ENCODE results near the gene ICAM1.

Gene ICAM1

GRCh38 chr19:10320602-10321416 lies 49.9 kb downstream of the ICAM1 start:
- no peak for DNase-seq

DNA sequence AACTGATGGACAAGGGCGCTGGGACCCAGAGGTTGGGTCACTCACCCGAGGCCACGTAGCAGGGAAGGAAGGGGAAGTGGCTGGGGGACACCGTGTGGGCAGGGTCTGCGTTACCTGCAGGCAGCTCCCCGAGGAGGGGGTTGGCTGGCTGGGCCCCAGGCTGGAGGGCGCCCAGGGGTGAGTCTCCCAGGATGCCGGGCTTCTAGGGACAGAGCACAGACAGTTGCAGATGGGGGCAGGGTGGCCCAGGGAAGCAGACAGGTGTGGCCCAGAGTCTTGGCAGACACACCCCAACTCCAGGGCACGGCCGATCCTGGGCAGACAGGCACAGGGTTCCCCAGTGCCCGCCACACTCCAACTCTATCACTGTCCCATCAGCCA lies 50.5 kb downstream of the ICAM1 start:
- DNase-seq: no peak

DNA sequence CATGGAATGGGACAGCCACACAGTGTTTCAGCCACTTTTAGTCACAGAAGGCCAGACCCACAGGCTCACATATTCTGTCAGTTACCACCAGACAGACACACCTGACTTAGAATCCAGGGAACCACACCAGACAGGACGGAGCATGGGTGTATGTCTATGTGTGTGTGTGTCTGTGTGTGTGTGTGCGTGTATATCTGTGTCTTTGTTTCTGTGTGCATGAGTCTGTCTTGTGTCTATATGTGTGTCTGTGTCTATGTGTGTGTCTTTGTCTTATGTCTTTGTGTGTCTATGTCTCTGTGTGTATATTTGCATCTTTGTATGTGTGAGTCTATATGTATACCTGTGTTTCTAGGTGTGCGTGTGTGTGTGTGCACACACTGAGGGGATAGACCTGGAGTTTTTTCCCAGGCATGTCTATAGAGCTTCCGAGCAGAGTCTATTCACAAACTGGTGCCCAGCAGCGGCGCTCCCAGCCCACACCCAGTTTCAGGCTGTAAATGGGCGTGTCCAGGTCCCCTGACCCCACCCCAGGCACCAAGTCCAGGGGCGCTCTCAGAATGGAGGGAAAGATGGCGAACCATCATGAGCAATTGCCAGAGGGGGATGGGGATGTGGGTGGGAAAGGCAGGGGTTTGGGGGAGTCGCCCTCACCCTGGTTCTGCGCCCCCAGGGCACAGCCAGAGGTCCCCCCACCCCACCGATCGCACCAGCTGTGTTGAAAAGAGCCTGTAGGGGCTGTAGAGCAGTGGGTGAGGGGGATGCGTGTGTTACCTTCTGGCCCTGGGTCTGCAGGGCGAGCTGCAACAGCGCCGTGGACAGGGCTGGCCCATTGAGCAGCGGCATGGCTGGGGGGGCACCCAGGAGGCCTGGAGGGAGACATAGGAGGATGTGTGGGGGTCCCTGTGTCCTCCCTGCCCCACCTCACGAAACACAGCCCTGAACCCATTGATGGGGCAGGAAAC lies 51.2 kb downstream of the ICAM1 start:
- no peak for DNase-seq

- no peak for DNase-seq
These were observed 54.8 kb downstream of the ICAM1 start for GRCh38 chr19:10325732-10326131.

- no peak for DNase-seq
These were observed 56.9 kb downstream of the ICAM1 start for GRCh38 chr19:10327793-10328192.

DNA sequence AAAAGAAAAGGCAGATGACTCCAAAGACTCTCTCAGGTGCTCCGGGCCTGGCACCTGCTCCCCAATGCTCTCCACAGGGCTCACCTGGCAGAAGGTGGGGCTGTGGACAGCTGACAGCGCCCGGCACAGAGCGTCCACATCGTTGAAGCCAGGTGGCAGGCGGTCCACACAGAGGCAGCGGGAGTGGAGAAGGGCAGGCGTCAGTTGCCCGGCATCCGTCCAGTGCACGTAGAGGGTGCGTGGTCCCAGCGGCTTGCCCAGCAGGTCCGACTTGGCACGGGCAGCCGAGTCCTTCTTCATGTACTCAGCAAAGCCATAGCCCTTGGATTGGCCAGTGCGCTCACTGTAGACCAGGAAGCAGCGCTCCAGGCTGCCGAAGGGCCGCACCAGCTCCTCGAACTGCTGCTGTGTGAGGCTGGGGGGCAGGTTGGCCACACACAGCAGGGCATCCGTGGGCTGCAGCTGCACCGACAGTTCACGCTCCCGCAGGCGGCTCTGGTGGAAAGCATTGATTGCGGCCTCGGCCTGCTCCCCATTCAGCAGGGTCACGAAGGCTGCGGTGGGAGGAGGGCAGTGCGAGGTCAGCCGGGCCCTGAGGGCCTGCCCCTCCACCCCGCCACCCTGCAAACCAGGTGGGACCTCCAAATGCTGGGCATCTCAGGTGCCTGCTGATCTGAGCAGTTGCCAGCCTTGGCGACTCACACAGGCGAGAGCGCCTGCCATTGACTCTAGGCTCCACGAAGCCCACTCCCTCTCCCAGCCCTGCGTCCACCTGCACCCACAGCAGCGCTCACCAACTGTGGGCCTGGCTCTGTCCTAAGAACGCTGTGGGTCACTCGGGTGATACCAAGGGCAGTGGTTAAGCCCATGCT lies 57.9 kb downstream of the ICAM1 start:
- no peak for DNase-seq

DNA sequence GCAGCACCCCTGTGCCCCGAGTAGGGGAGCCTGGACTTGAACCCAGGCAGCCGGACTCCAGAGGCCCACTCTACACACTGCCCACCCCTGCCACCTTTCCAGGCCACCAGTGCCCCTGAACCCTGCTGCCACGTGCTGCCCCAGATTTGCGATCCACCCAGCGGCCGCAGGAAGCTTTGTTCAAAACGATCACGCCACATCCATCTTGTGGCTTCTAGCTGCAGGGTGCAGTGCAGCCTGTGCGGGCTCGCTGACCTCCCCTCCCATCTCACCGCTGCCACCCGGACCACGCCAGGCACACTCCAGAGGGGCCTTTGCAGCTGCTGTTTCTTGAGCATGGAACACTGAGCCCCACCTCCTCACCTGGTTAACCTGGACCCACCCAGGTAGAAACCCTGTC lies 58.6 kb downstream of the ICAM1 start:
- no peak for DNase-seq

DNA sequence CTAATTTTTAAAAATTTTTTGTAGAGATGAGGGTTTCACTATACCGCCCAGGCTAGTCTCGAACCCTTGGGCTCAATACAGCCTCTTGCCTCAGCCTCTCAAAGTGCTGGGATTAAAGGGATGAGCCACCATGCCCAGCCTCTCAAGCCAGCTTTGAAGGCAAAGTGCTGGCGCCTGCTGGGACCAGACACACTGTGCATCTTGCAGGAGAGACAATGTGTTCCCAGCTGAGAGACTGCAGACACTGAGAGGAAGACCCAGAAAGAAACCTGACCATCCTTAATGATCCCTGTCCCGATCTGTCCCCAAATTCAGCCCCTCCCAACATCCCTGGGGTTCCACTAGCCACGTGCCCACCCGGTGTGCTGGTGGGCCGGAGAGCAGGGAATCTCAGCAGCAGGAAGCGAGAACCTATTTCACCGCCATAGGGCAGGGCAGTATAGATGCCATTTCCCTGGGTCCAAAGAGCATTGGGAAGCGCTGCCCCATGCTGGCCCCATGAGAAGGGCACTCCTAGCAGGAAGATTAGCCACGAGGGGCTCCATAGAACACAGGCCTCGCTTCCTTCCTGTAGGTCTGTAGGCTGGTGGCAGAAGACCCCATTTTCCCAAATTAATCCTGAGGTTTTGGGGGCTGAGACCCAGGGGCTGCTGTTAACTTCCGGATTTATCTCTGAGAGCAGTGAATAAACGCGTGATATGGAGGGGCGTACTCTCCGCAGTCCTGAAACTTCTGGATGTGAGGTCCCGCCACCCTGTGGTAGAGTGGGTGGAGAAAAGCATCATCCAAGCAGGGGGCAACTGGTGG lies 61.4 kb downstream of the ICAM1 start:
- DNase-seq: no peak

GRCh38 chr19:10332965-10333757 lies 62.2 kb downstream of the ICAM1 start, which contains the start of gene RAVER1:
TSS of gene RAVER1 (minus strand) at chr19:10333529. CDS start at chr19:10333507, 22 bp downstream.
- peak; percentile 57 to 98 (median 95) for DNase-seq

DNA sequence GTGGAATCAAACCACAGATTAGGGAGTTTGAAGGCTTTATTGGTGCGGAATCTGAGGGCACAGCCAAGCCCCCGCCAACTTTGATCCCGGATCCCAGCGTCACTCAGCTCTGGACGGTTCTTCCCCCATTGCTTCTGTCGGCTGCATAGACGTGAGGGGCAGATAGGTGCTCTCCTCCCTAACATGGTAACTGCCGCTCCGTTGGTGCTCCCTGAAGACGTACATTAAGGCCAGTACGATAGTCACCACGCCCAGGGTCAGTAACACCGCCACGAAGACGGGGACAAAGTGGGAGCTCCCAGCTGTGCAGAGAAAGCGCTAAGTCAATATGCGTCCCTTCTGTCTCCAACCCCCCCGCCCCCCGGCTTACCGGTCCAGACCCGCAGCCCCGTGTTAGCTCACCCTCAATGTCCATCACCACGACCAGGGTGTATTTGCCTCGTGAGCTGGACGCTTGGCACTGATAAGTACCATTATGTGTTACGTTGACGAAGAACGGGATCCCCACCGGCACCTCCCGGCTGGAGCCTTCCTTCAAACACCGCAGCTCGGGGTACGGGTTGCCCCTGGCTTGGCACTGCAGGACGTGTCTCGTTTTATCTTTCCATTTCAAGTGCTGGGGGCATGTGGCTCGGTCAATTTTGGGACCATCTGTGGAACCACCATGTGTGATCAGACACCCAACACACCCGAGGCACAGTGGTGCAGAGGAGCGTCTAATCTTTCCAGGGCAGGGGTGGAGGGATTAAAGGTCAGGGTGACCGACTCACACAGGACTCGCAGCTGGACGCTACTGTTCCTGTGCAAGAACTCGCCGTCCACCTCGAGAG lies 63.1 kb downstream of the ICAM1 start:
- no peak for DNase-seq

DNA sequence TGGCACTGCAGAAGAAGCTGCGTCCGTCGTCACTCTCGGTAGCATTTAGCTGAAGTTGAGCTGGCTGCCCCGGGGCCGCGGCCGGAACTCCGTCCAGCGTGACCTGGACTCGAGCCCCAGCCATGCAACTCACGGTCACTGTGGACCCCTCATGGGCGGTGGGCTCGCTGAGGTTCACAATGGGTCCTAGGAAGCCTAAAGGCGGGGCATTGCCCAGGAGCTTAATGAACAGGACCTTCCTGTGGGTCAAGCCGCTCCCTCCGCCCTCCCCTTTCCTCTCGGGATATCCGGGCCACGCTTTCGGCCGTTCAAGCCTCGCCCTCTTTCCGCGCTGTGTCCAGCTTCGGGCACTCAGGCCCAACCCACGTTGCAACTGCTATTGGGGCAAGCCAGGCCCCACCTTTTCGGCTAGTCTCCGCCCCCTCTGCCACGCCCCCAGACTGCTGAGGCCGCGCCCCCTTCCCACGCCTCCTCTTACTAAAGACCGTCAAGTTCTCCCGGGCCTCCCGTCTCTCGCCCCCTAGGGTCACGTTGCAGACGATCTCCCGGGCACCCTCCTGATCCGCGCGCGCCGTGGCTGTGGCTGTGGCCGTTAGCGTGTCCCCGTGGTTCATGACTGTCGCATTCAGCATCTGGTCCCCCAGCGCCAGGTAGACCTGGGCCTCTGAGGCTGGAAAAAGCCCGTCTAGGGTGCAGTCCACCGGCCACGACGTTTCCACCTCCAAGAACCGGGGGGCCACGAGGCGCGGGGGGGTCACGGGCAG lies 63.9 kb downstream of the ICAM1 start:
- peak in 54 of 56 donors; percentile 4 to 83 (median 58) for DNase-seq

DNA sequence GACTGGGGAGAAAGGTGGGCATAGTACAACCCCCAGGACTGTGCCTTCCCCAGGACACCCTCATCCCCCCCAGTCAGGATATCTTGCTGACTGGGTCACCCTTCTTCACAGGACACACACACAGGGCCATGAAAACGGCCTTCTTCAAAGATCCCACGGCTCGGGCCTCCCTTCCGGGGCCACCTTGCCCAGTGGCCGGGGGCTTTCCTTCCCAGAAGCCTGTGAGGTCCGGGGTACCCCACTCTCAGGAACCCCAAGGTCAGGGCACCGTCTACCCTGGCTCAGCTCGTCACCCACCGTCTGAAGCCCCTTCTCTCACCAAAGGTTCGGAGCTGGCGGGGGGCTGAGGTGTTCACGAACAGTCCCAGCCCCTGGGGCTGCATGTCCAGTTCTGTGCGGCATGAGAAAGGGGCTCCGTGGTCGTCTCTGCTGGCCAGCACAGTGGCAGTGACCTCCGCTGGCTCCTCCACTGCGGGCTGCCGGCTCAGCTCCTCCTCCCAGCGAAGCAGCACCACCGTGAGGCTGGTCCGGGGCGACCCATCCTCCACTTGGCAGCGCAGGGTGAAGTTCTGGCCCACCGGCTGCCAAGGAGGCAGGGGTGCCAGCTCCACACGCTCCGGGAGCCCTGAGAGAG lies 64.5 kb downstream of the ICAM1 start:
- peak in 18 of 56 donors; percentile 2 to 50 (median 13) for DNase-seq
